B cell (primary cell): Measurements from ENCODE around the gene GPC3. TPM values are rescaled to one million over a fixed set of nuclear protein-coding genes. Genes with fewer than 3 reads are reported as not detected.

Experiments
- ATAC-seq: fragments of 200-7000 bp; cut with Tn5 transposase; one replicate; pipeline ENCODE4 v1.10.0; 2021; ENCODE audit warnings: low read depth, mild to moderate bottlenecking, moderate number of reproducible peaks, moderate library complexity
- CTCF ChIA-PET: fragments of 350-600 bp; sonication (Branson Sonifier 250); formaldehyde crosslinking; loops from one replicate; lab custom pipeline; 2021; ENCODE audit warnings: antibody characterized with exemption, inconsistent platforms; lab: Charles Lee
- POLR2A ChIA-PET: fragments of 350-600 bp; sonication (Branson Sonifier 250); formaldehyde crosslinking; loops from one replicate; lab custom pipeline; 2021; ENCODE audit warnings: antibody characterized with exemption; lab: Charles Lee
- DNase-seq: peaks from one replicate; pipeline ENCODE4 v3.0.0; 2013
- H2AFZ ChIP-seq: 2 replicates; pipeline ENCODE4 v1.6.1; 2012; ENCODE audit warnings: mild to moderate bottlenecking, low read depth, low read length; ENCODE audit not compliant: insufficient read depth, poor library complexity, severe bottlenecking
- H3K27ac ChIP-seq, 2 donors: 1 replicate in 1 of 2; 2 replicates in 1 of 2; pipeline ENCODE4 v1.5.1; 2012 to 2013; ENCODE audit warnings: low read length in 2 of 2, mild to moderate bottlenecking in 2 of 2, moderate library complexity in 1 of 2
- H3K27me3 ChIP-seq, 4 experiments: fragments of 200-600 bp in 1 of 4; sonication (generic) in 1 of 4; replicated peaks in 1 of 4; 1 replicate in 2 of 4; 2 replicates in 2 of 4; pipeline versions ENCODE4 v1.6.1 to v1.7.0; 2013 to 2016; ENCODE audit warnings: low read length in 3 of 4, mild to moderate bottlenecking in 2 of 4, mixed read lengths in 1 of 4, moderate library complexity in 1 of 4; ENCODE audit not compliant: insufficient read depth in 4 of 4, control insufficient read depth in 3 of 4; ENCODE audit errors: control extremely low read depth in 1 of 4
- H3K36me3 ChIP-seq, 2 experiments: replicated peaks in 1 of 2; 1 replicate in 1 of 2; 2 replicates in 1 of 2; pipeline versions ENCODE4 v1.6.1 to v1.7.1; 2013; ENCODE audit warnings: low read length in 1 of 2; ENCODE audit not compliant: insufficient read depth in 2 of 2, control insufficient read depth in 1 of 2; ENCODE audit errors: control extremely low read depth in 1 of 2, extremely low read depth in 1 of 2
- H3K4me1 ChIP-seq, 2 donors: fragments of 200-600 bp in 1 of 2; sonication (generic) in 1 of 2; 1 replicate in 1 of 2; 2 replicates in 1 of 2; pipeline versions ENCODE4 v1.5.1 to v1.6.1; 2013 to 2017; ENCODE audit warnings: low read length in 2 of 2; ENCODE audit not compliant: control insufficient read depth in 2 of 2, insufficient read depth in 2 of 2
- H3K4me2 ChIP-seq: replicated peaks from 2 replicates; pipeline ENCODE3; 2012; ENCODE audit warnings: mild to moderate bottlenecking, low read depth, low read length; ENCODE audit not compliant: poor library complexity, severe bottlenecking
- H3K4me3 ChIP-seq, 5 experiments: fragments of 200-600 bp in 1 of 5; sonication (generic) in 1 of 5; 1 replicate in 3 of 5; 2 replicates in 2 of 5; pipeline versions ENCODE4 v1.5.1 to v1.7.0; 2011 to 2016; ENCODE audit warnings: low read length in 4 of 5, mild to moderate bottlenecking in 4 of 5, low read depth in 2 of 5, control low read depth in 1 of 5, moderate library complexity in 1 of 5; ENCODE audit not compliant: insufficient read depth in 1 of 5; ENCODE audit errors: control extremely low read depth in 1 of 5, extremely low read depth in 1 of 5
- H3K79me2 ChIP-seq: fragments of 200-600 bp; sonication (generic); one replicate; pipeline ENCODE4 v1.6.0; 2016; ENCODE audit warnings: low read length; ENCODE audit not compliant: control insufficient read depth, insufficient read depth
- H3K9ac ChIP-seq: fragments of 200-600 bp; sonication (generic); 2 replicates; pipeline ENCODE4 v1.6.1; 2017; ENCODE audit warnings: mild to moderate bottlenecking, low read length, moderate library complexity
- H3K9me3 ChIP-seq, 3 donors: one replicate each; pipeline versions ENCODE4 v1.6.1 to v1.7.1; 2013; ENCODE audit warnings: low read length in 2 of 3; ENCODE audit not compliant: control insufficient read depth in 2 of 3, insufficient read depth in 1 of 3; ENCODE audit errors: control extremely low read depth in 1 of 3
- H4K20me1 ChIP-seq: 2 replicates; pipeline ENCODE4 v1.6.0; 2012; ENCODE audit warnings: mild to moderate bottlenecking, low read length; ENCODE audit not compliant: insufficient read depth, control insufficient read depth, poor library complexity, severe bottlenecking
- H3K27ac Mint-ChIP-seq: one replicate; pipeline ENCODE4 v1.8.0; 2021; ENCODE audit warnings: mixed read lengths
- H3K27me3 Mint-ChIP-seq: one replicate; pipeline ENCODE4 v1.8.0; 2021; ENCODE audit warnings: mixed read lengths
- H3K4me1 Mint-ChIP-seq: one replicate; pipeline ENCODE4 v1.8.0; 2021; ENCODE audit warnings: mixed read lengths
- H3K4me3 Mint-ChIP-seq: one replicate; pipeline ENCODE4 v1.8.0; 2021; ENCODE audit warnings: mixed read lengths
- H3K9me3 Mint-ChIP-seq: one replicate; pipeline ENCODE4 v1.8.0; 2022; ENCODE audit warnings: mixed read lengths; ENCODE audit not compliant: insufficient read depth
- EZH2 ChIP-seq: IDR thresholded peaks from 2 replicates; pipeline ENCODE4 v1.6.1; 2012; ENCODE audit warnings: borderline replicate concordance, low read depth, mild to moderate bottlenecking, moderate library complexity, low read length; ENCODE audit not compliant: insufficient read depth, poor library complexity, severe bottlenecking
- WGBS: methylation state at CpG from one replicate; pipeline ENCODE4 v1.1.5; 2013; ENCODE audit warnings: missing lambda C conversion rate; ENCODE audit not compliant: insufficient coverage; 5-methylcytosine and 5-hydroxymethylcytosine counted together
- intact Hi-C: fragments of 100-400 bp; cut with micrococcal nuclease; formaldehyde crosslinking; loops from one replicate; pipeline ENCODE4 v1.10.0; 2022
- polyA plus RNA-seq: library from polyadenylated mRNA; depleted of rRNA; stranded (reverse); fragments of >200 nt; gene quantifications from 2 replicates; pipeline ENCODE4 v1.2.3, GENCODE V29; 2012
- total RNA-seq, 2 donors: library from RNA; stranded (reverse); fragments of 120-200 nt in 1 of 2; gene quantifications; 1 replicate in 1 of 2; 2 replicates in 1 of 2; pipeline versions ENCODE4 v1.2.3 to v1.2.4, GENCODE V29; 2013 to 2022
- TF ChIP-seq, protein P1 (sequence below): fragments of 200-600 bp; IDR thresholded peaks from one replicate; pipeline ENCODE4 v1.8.0; 2022; ENCODE audit warnings: antibody characterized with exemption, mild to moderate bottlenecking

The GPC3 gene
- total and polyA plus RNA-seq, 2 donors (not counting 1 experiment from before 2014, with no cell fraction given), result not detected

DNA sequence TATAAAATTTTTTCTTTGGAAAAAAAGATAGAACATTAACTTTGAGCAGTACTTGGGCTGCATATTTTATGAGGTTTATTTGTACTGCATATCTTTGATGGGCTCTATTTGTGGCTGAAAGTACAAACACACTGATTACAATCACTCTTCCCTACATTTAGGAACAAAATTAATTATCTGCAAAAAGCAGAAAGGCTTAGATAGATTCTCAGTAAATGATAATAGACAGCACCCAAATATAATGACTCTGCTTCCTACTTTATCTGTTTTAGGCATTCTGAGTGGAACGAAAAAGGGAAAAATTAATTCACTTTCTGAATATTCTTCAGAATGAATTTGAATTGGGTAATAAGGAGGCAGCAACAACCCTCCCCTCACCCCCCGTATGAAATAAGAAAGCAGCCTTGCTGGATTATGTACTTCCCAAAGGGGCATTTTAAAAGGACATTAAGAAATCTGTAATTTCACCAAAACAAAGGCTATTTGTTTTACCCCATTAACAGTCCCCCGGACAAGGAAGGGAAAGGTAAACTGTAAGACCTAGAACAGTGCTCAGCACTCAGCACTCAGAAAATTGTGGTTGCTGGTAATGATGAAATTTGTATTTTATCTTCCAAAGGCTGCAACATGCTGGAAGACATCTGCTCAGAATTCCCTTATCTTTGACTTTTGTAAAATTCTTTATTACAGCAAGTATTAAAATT is 242.6 kb downstream of the GPC3 start:
- H3K4me1 ChIP-seq, result no peaks in the 10 kb centered on the region

DNA sequence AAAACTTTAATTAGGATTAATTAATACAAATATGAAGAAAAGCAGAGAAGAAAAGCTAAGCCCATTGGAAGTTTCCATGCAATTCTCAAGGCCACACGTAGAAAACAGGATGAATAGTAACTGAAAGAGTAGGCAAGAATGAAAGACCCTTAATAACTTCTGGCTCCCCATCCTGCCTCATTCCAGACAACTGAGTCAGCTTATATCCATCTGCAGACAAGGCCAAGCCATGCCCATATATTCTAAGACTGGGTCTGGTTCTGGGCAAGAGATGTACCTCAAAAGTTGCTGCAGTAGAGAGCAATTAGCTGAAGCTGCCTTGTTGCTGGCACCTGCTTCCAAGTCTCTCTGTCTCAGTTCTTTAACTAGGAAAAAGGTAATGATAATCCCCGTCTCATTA is 244.1 kb downstream of the GPC3 start:
- intact Hi-C loops, result no loop called here

More for the DNA sequence above, 242.6 kb downstream of the GPC3 start:
- WGBS, result no CpG with 5 or more reads among the region's 3 CpGs
- no peak overlapping the region for H3K4me2 ChIP-seq
- no peaks in the 10 kb centered on the region for H3K36me3 ChIP-seq
- DNase-seq (no peak), ATAC-seq (no peak)
- no peak overlapping the region for H3K4me3 Mint-ChIP-seq
- intact Hi-C loops, result no loop called here
- H2AFZ ChIP-seq, result no peak overlapping the region
- H4K20me1 ChIP-seq, result no peaks in the 10 kb centered on the region
- CTCF ChIA-PET, result interaction anchor here (0.7 kb wide), 1 partner anchor 43 kb away, joined by 3 read pairs; no protein-coding TSS in a partner anchor
- no peaks in the 10 kb centered on the region for H3K27me3 ChIP-seq
- H3K9ac ChIP-seq, result no peak overlapping the region
- no peaks in the 10 kb centered on the region for H3K79me2 ChIP-seq
- H3K27me3 Mint-ChIP-seq, result no peaks in the 10 kb centered on the region
- no peak overlapping the region for H3K27ac ChIP-seq
- H3K27ac Mint-ChIP-seq, result no peak overlapping the region
- H3K9me3 Mint-ChIP-seq, result no peaks in the 10 kb centered on the region
- H3K9me3 ChIP-seq, result no peaks in the 10 kb centered on the region
- H3K4me1 Mint-ChIP-seq, result no peaks in the 10 kb centered on the region
- no peak overlapping the region for H3K4me3 ChIP-seq
- TF ChIP-seq, protein P1, sequence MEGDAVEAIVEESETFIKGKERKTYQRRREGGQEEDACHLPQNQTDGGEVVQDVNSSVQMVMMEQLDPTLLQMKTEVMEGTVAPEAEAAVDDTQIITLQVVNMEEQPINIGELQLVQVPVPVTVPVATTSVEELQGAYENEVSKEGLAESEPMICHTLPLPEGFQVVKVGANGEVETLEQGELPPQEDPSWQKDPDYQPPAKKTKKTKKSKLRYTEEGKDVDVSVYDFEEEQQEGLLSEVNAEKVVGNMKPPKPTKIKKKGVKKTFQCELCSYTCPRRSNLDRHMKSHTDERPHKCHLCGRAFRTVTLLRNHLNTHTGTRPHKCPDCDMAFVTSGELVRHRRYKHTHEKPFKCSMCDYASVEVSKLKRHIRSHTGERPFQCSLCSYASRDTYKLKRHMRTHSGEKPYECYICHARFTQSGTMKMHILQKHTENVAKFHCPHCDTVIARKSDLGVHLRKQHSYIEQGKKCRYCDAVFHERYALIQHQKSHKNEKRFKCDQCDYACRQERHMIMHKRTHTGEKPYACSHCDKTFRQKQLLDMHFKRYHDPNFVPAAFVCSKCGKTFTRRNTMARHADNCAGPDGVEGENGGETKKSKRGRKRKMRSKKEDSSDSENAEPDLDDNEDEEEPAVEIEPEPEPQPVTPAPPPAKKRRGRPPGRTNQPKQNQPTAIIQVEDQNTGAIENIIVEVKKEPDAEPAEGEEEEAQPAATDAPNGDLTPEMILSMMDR, result no peak
- no peak for TF ChIP-seq EZH2
- POLR2A ChIA-PET, result no interaction called here

More for the DNA sequence above, 244.1 kb downstream of the GPC3 start:
- no CpG with 5 or more reads among the region's 2 CpGs for WGBS
- no peak overlapping the region for H3K4me2 ChIP-seq
- no peaks in the 10 kb centered on the region for H3K9me3 Mint-ChIP-seq
- no peaks in the 10 kb centered on the region for H3K9me3 ChIP-seq
- H3K79me2 ChIP-seq, result no peaks in the 10 kb centered on the region
- H3K27ac ChIP-seq, result no peak overlapping the region
- H3K9ac ChIP-seq, result no peak overlapping the region
- H3K4me1 ChIP-seq, result no peaks in the 10 kb centered on the region
- ChIA-PET POLR2A (no interaction called here), CTCF (no interaction called here)
- no peak overlapping the region for H3K27ac Mint-ChIP-seq
- H2AFZ ChIP-seq, result no peak overlapping the region
- H3K36me3 ChIP-seq, result no peaks in the 10 kb centered on the region
- H3K4me3 Mint-ChIP-seq, result no peak overlapping the region
- no peak overlapping the region for H3K4me3 ChIP-seq
- H3K4me1 Mint-ChIP-seq, result no peaks in the 10 kb centered on the region
- no peaks in the 10 kb centered on the region for H3K27me3 Mint-ChIP-seq
- H3K27me3 ChIP-seq, result no peaks in the 10 kb centered on the region
- ATAC-seq, result no peak
- TF ChIP-seq, protein P1, result no peak
- TF ChIP-seq EZH2, result no peak
- DNase-seq, result no peak
- H4K20me1 ChIP-seq, result no peaks in the 10 kb centered on the region
